Measurements from ENCODE around the gene CLK3. TPM values are rescaled to one million over a fixed set of nuclear protein-coding genes. Genes with fewer than 3 reads are reported as not detected.
"Not testable (repeated sequence)": the region's sequence is repeated elsewhere in the genome, so short reads cannot be mapped to it uniquely, and the experiment has no call there.

CLK3 gene
- total and polyA plus RNA-seq, 4 experiments from 2014 or later: 59.1 to 167 (median 128) TPM

DNA sequence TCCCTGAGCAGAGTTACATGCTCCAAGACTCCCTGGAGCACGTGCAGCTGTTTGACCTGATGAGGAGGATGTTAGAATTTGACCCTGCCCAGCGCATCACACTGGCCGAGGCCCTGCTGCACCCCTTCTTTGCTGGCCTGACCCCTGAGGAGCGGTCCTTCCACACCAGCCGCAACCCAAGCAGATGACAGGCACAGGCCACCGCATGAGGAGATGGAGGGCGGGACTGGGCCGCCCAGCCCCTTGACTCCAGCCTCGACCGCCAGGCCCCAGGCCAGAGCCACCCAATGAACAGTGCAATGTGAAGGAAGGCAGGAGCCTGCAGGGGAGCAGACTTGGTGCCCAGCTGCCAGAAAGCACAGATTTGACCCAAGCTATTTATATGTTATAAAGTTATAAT, 14.1 kb downstream of the CLK3 start:
- H3K4me3 Mint-ChIP-seq; H3K4me1 Mint-ChIP-seq; H3K4me3 ChIP-seq (ENCODE audit: low read length in 2 of 2); H3K9me3 ChIP-seq (ENCODE audit: control insufficient read depth in 1 of 2, low read length in 2 of 2); H3K27me3 ChIP-seq (ENCODE audit: insufficient read depth, low read length); H3K4me1 ChIP-seq (ENCODE audit: insufficient read depth, low read length); H3K27ac ChIP-seq (ENCODE audit: low read depth, low read length); POLR2A ChIA-PET (ENCODE audit: partially characterized antibody); H3K9me3 Mint-ChIP-seq; H3K27ac Mint-ChIP-seq; H3K27me3 Mint-ChIP-seq: not testable (repeated sequence)
- intact Hi-C loops (cut with micrococcal nuclease): loop anchor here (5.0 kb wide), 1 partner anchor 213 kb away; the partner anchor contains the start of gene ULK3
- peak in 1 of 5 donors; percentile 28 for DNase-seq
- CTCF ChIA-PET (ENCODE audit: partially characterized antibody): interaction anchor here (3.3 to 19.9 kb wide), 5 partner anchors 5 to 164 kb away, joined by 23 to 389 read pairs (median 77); partner anchors contain the start of gene CLK3
- peaks cover 56% of the 10 kb centered on the region for H3K36me3 ChIP-seq (ENCODE audit: insufficient read depth, low read length)
- H3K36me3 Mint-ChIP-seq: peaks cover 25 to 91% of the 10 kb centered on the region in 2 donors

DNA sequence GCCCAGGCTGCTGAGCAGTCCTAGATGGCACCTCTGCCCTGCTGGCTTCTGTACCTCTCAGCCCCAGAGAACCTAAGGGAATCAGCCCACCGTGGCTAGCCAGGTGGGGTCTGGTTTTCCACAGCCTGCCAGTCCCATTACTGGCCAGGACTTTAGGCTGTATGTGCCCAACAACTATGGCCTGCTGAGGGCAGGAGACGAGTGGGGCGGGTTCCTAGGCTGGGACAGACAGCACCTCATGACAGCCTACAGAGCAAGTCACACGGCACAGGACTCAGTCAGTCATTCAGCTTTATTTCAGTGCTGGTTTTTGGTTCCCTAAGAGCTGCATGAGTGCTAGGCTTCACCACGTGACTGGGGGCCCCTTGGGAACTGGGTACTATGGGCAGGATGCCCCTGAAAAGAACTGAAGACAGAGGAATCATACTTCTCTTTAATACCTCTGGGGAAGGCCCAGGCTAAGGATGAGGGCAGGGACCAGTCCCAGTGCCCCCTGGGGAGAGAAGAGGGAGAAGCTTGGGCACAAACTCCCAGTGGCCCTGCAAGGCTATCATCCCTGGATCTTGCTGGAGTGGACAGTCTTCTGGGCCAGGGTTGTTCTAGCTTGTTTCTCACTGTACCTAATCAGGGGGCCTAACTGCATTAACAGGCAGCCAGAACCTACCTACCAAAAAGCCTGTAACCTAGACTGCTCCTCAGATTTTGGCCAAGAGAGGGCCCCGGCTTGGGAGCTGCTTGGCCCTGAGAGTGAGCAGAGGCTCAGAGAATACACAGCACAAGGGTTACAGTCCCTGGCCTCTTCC, 14.8 kb downstream of the CLK3 start:
- Histone ChIP-seq H3K36me3 (ENCODE audit: insufficient read depth, low read length) (peaks cover 51% of the 10 kb centered on the region), H3K27me3 (ENCODE audit: insufficient read depth, low read length) (no peaks in the 10 kb centered on the region), H3K4me1 (ENCODE audit: insufficient read depth, low read length) (peaks cover 6% of the 10 kb centered on the region), H3K4me3 (ENCODE audit: low read length in 2 of 2) (no peak overlapping the region), H3K27ac (ENCODE audit: low read depth, low read length) (no peak overlapping the region), H3K9me3 (ENCODE audit: control insufficient read depth in 1 of 2, low read length in 2 of 2) (no peaks in the 10 kb centered on the region)
- Mint-ChIP-seq H3K9me3 (peaks cover 0 to 1% (median 0%) of the 10 kb centered on the region in 8 donors), H3K4me3 (no peak overlapping the region), H3K27me3 (no peaks in the 10 kb centered on the region), H3K27ac (peak overlapping the region in 4 of 7 donors; percentile 17 to 47 (median 44)), H3K36me3 (peaks cover 23 to 90% of the 10 kb centered on the region in 2 donors), H3K4me1 (peaks cover 2 to 6% (median 4%) of the 10 kb centered on the region in 4 donors)
- intact Hi-C loops (cut with micrococcal nuclease): loop anchor here (5.0 kb wide), 1 partner anchor 212 kb away; the partner anchor contains the start of gene ULK3
- peak in 1 of 5 donors; percentile 19 for DNase-seq
- POLR2A ChIA-PET (ENCODE audit: partially characterized antibody): interaction anchor here (1.1 to 4.5 kb wide), 2 partner anchors 14 to 154 kb away, joined by 3 to 21 read pairs; partner anchors contain the start of gene CLK3
- CTCF ChIA-PET (ENCODE audit: partially characterized antibody): interaction anchor here (0.7 to 19.9 kb wide), 12 partner anchors 6 to 352 kb away, joined by 3 to 389 read pairs (median 18); partner anchors contain the start of gene CLK3

GRCh38 chr15:74631087-74631385, 15.4 kb downstream of the CLK3 start:
- Histone ChIP-seq H3K27me3 (ENCODE audit: insufficient read depth, low read length) (no peaks in the 10 kb centered on the region), H3K27ac (ENCODE audit: low read depth, low read length) (no peak overlapping the region), H3K36me3 (ENCODE audit: insufficient read depth, low read length) (peaks cover 51% of the 10 kb centered on the region), H3K4me1 (ENCODE audit: insufficient read depth, low read length) (peaks cover 6% of the 10 kb centered on the region), H3K9me3 (ENCODE audit: control insufficient read depth in 1 of 2, low read length in 2 of 2) (no peaks in the 10 kb centered on the region), H3K4me3 (ENCODE audit: low read length in 2 of 2) (no peak overlapping the region)
- ChIA-PET CTCF (ENCODE audit: partially characterized antibody) (interaction anchor here (0.9 to 19.9 kb wide), 17 partner anchors 7 to 351 kb away, joined by 3 to 389 read pairs (median 10); partner anchors contain the start of gene CLK3), POLR2A (ENCODE audit: partially characterized antibody) (interaction anchor here (1.1 to 4.5 kb wide), 2 partner anchors 15 to 154 kb away, joined by 3 to 21 read pairs; partner anchors contain the start of gene CLK3)
- H3K4me3 Mint-ChIP-seq: no peak overlapping the region
- H3K4me1 Mint-ChIP-seq: peaks cover 2 to 6% (median 4%) of the 10 kb centered on the region in 4 donors
- DNase-seq: peak in 1 of 5 donors; percentile 10
- H3K9me3 Mint-ChIP-seq: peaks cover 0 to 1% (median 0%) of the 10 kb centered on the region in 8 donors
- H3K27ac Mint-ChIP-seq: peak overlapping the region in 2 of 7 donors; percentile 43 to 44
- H3K36me3 Mint-ChIP-seq: peaks cover 21 to 88% of the 10 kb centered on the region in 2 donors
- H3K27me3 Mint-ChIP-seq: no peaks in the 10 kb centered on the region
- intact Hi-C loops (cut with micrococcal nuclease): loop anchor here (5.0 kb wide), 1 partner anchor 211 kb away; the partner anchor contains the start of gene ULK3

DNA sequence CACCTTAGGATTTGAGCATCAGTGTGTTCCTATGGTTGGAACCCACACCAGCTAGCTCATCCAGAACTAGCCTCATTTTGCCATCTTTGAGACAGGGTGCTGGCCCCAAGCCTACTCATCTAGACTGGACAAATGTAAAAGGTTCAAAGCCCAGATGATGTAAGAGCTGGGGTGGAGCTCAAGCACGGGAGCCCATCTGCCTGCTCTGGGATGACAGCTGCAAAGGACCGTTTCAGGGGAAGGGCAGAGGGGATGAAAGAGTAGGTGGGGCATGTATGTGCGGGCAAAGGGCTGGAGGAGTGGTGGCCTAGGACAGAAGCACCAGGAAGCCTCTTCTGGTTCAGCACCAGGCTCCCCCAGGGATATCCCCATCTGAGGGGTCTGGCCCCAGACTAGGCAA, 15.8 kb downstream of the CLK3 start:
- no peak for DNase-seq
- Histone ChIP-seq H3K4me3 (ENCODE audit: low read length in 2 of 2) (no peak overlapping the region), H3K27me3 (ENCODE audit: insufficient read depth, low read length) (no peaks in the 10 kb centered on the region), H3K36me3 (ENCODE audit: insufficient read depth, low read length) (peaks cover 51% of the 10 kb centered on the region), H3K4me1 (ENCODE audit: insufficient read depth, low read length) (peaks cover 5% of the 10 kb centered on the region), H3K27ac (ENCODE audit: low read depth, low read length) (no peak overlapping the region), H3K9me3 (ENCODE audit: control insufficient read depth in 1 of 2, low read length in 2 of 2) (no peaks in the 10 kb centered on the region)
- H3K36me3 Mint-ChIP-seq: peaks cover 22 to 88% of the 10 kb centered on the region in 2 donors
- H3K9me3 Mint-ChIP-seq: peaks cover 0 to 1% (median 0%) of the 10 kb centered on the region in 8 donors
- no peaks in the 10 kb centered on the region for H3K27me3 Mint-ChIP-seq
- H3K4me1 Mint-ChIP-seq: peaks cover 2 to 6% (median 4%) of the 10 kb centered on the region in 4 donors
- H3K27ac Mint-ChIP-seq: peak overlapping the region in 3 of 7 donors; percentile 22 to 38 (median 29)
- intact Hi-C loops (cut with micrococcal nuclease): loop anchor here (5.0 kb wide), 1 partner anchor 211 kb away; the partner anchor contains the start of gene ULK3
- ChIA-PET CTCF (ENCODE audit: partially characterized antibody) (interaction anchor here (0.6 to 19.9 kb wide), 24 partner anchors 7 to 351 kb away, joined by 3 to 389 read pairs (median 5); partner anchors contain the start of gene CLK3), POLR2A (ENCODE audit: partially characterized antibody) (interaction anchor here (0.5 to 4.5 kb wide), 8 partner anchors 8 to 157 kb away, joined by 3 to 21 read pairs (median 3); partner anchors contain the start of genes CLK3 and CSK)
- no peak overlapping the region for H3K4me3 Mint-ChIP-seq

DNA sequence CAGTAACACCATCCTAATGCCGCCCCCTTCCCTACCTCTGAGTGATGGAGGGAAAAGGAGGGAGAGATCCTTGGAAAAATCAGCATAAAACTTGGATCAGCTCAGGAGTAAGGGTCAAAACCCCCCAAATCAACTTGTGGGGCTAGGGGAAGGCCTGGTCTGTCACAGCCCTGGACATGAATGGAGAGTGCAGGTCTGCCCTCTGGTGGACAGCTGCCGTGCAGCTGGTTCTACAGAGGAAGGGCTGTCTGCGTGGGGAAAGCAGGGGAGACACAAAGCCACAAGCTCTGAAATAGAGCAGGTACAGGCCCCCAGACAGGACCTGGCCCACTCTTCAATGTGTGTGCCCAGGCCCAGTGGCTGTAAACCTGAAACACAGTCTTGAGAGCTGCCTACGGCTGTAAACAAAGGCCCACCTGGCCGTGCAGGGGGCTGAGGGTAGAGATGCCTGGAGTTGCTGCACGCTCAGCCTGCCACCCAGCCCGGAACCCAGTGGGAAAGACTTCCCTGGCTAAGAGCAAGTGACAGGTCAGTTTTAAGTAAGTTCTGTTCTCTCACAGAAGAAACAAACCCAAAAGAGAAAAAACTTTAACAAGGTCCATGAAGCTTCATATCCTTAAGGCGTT, 16.4 kb downstream of the CLK3 start:
- Mint-ChIP-seq H3K4me1 (peaks cover 2 to 6% (median 4%) of the 10 kb centered on the region in 4 donors), H3K27me3 (no peaks in the 10 kb centered on the region), H3K4me3 (no peak overlapping the region), H3K27ac (peak overlapping the region in 5 of 7 donors; percentile 22 to 88 (median 38)), H3K36me3 (peaks cover 23 to 89% of the 10 kb centered on the region in 2 donors), H3K9me3 (peaks cover 0 to 1% (median 0%) of the 10 kb centered on the region in 8 donors)
- no peak overlapping the region for H3K4me3 ChIP-seq (ENCODE audit: low read length in 2 of 2)
- intact Hi-C loops (cut with micrococcal nuclease): loop anchor here (1.0 to 5.0 kb wide), 3 partner anchors 194 to 259 kb away; partner anchors contain the start of gene ULK3
- H3K9me3 ChIP-seq (ENCODE audit: control insufficient read depth in 1 of 2, low read length in 2 of 2): no peaks in the 10 kb centered on the region
- peak; percentile 25 to 51 (median 43) for DNase-seq
- peaks cover 50% of the 10 kb centered on the region for H3K36me3 ChIP-seq (ENCODE audit: insufficient read depth, low read length)
- no peaks in the 10 kb centered on the region for H3K27me3 ChIP-seq (ENCODE audit: insufficient read depth, low read length)
- POLR2A ChIA-PET (ENCODE audit: partially characterized antibody): interaction anchor here (0.5 to 4.5 kb wide), 10 partner anchors 9 to 330 kb away, joined by 3 to 21 read pairs (median 3); partner anchors contain the start of genes CLK3 and CSK
- CTCF ChIA-PET (ENCODE audit: partially characterized antibody): interaction anchor here (0.6 to 19.9 kb wide), 27 partner anchors 8 to 350 kb away, joined by 3 to 389 read pairs (median 4); partner anchors contain the start of gene CLK3
- H3K4me1 ChIP-seq (ENCODE audit: insufficient read depth, low read length): no peaks in the 10 kb centered on the region
- no peak overlapping the region for H3K27ac ChIP-seq (ENCODE audit: low read depth, low read length)

- Histone ChIP-seq H3K4me1 (ENCODE audit: insufficient read depth, low read length) (no peaks in the 10 kb centered on the region), H3K4me3 (ENCODE audit: low read length in 2 of 2) (no peak overlapping the region), H3K36me3 (ENCODE audit: insufficient read depth, low read length) (peaks cover 49% of the 10 kb centered on the region), H3K27me3 (ENCODE audit: insufficient read depth, low read length) (no peaks in the 10 kb centered on the region), H3K9me3 (ENCODE audit: control insufficient read depth in 1 of 2, low read length in 2 of 2) (no peaks in the 10 kb centered on the region), H3K27ac (ENCODE audit: low read depth, low read length) (no peak overlapping the region)
- no peak overlapping the region for H3K4me3 Mint-ChIP-seq
- peaks cover 23 to 89% of the 10 kb centered on the region in 2 donors for H3K36me3 Mint-ChIP-seq
- DNase-seq: peak in 1 of 5 donors; percentile 5
- H3K9me3 Mint-ChIP-seq: peaks cover 0 to 1% (median 0%) of the 10 kb centered on the region in 8 donors
- H3K4me1 Mint-ChIP-seq: peaks cover 2 to 6% (median 4%) of the 10 kb centered on the region in 4 donors
- POLR2A ChIA-PET (ENCODE audit: partially characterized antibody): interaction anchor here (0.6 to 4.5 kb wide), 6 partner anchors 11 to 329 kb away, joined by 3 to 21 read pairs (median 4); partner anchors contain the start of gene CLK3
- no peak overlapping the region for H3K27ac Mint-ChIP-seq
- no peaks in the 10 kb centered on the region for H3K27me3 Mint-ChIP-seq
- CTCF ChIA-PET (ENCODE audit: partially characterized antibody): interaction anchor here (0.7 to 19.9 kb wide), 23 partner anchors 8 to 317 kb away, joined by 3 to 389 read pairs (median 6); partner anchors contain the start of gene CLK3
- intact Hi-C loops (cut with micrococcal nuclease): loop anchor here (1.0 to 5.0 kb wide), 3 partner anchors 194 to 259 kb away; partner anchors contain the start of gene ULK3
Observed at GRCh38 chr15:74632601-74633000, 17.0 kb downstream of the CLK3 start.

Data from CD4-positive, alpha-beta memory T cell (primary cell).